NCI-H146 (cell line): ENCODE measurements around the gene ZGLP1.
"Not testable (repeated sequence)": the region's sequence is repeated elsewhere in the genome, so short reads cannot be mapped to it uniquely, and the experiment has no call there.

Source experiments
- DNase-seq: peaks from one replicate; lab custom pipeline; 2025; lab: John Stamatoyannopoulos, UW

Gene ZGLP1

GRCh38 chr19:10309423-10309822, at the start of gene ZGLP1:
ZGLP1 (minus strand) TSS chr19:10309815.
- no peak for DNase-seq

- no peak for DNase-seq
Observed at GRCh38 chr19:10356431-10356830, 46.8 kb upstream of the ZGLP1 start.

- DNase-seq, result no peak
Observed at GRCh38 chr19:10353793-10354391, 44.3 kb upstream of the ZGLP1 start.

GRCh38 chr19:10352764-10353671, 43.4 kb upstream of the ZGLP1 start:
- DNase-seq, result no peak

- no peak for DNase-seq
Observed at GRCh38 chr19:10346509-10346908, 36.9 kb upstream of the ZGLP1 start.

GRCh38 chr19:10344780-10345179, 35.2 kb upstream of the ZGLP1 start:
- DNase-seq, result no peak

- no peak for DNase-seq
Observed at GRCh38 chr19:10343495-10343894, 33.9 kb upstream of the ZGLP1 start.

- no peak for DNase-seq
Observed at GRCh38 chr19:10339977-10340376, 30.4 kb upstream of the ZGLP1 start.

GRCh38 chr19:10339380-10339960, 29.9 kb upstream of the ZGLP1 start, which contains the start of gene ICAM3:
ICAM3 (minus strand) TSS chr19:10339624; CDS start chr19:10339614, 10 bp downstream.
- DNase-seq, result no peak

- DNase-seq, result no peak
Observed at GRCh38 chr19:10338940-10339339, 29.3 kb upstream of the ZGLP1 start.

- not testable (repeated sequence) for DNase-seq
Observed at GRCh38 chr19:10336725-10337124, 27.1 kb upstream of the ZGLP1 start.

- DNase-seq, result no peak
Observed at GRCh38 chr19:10335352-10335985, 25.9 kb upstream of the ZGLP1 start.

- DNase-seq, result peak; percentile 88
Observed at GRCh38 chr19:10334588-10335351, 25.2 kb upstream of the ZGLP1 start.

GRCh38 chr19:10333758-10334587, 24.4 kb upstream of the ZGLP1 start:
- peak; percentile 61 for DNase-seq

- DNase-seq, result peak; percentile 99
Observed at GRCh38 chr19:10332965-10333757, 23.5 kb upstream of the ZGLP1 start, which contains the start of gene RAVER1. RAVER1 (minus strand) TSS chr19:10333529; CDS start chr19:10333507, 22 bp downstream.

GRCh38 chr19:10332158-10332964, 22.7 kb upstream of the ZGLP1 start:
- no peak for DNase-seq

- DNase-seq, result no peak
Observed at GRCh38 chr19:10329555-10329954, 19.9 kb upstream of the ZGLP1 start.

- DNase-seq, result no peak
Observed at GRCh38 chr19:10328558-10329429, 19.2 kb upstream of the ZGLP1 start.
